H1 (cell line): ENCODE data around the gene ESR1. TPM values are rescaled to one million over a fixed set of nuclear protein-coding genes. Genes with fewer than 3 reads are reported as not detected.

Source experiments
- CTCF ChIA-PET: fragments of 300-600 bp; sonication (Branson Sonifier 250); formaldehyde crosslinking; loops from one replicate; lab custom pipeline; 2021; ENCODE audit not compliant: partially characterized antibody; lab: Charles Lee
- POLR2A ChIA-PET: fragments of 300-600 bp; sonication (Branson Sonifier 250); formaldehyde crosslinking; loops from one replicate; lab custom pipeline; 2021; ENCODE audit warnings: inconsistent platforms; ENCODE audit not compliant: partially characterized antibody; lab: Charles Lee
- DNase-seq, 2 experiments: peaks; one replicate each; pipeline versions ENCODE4 v3.0.0 to v3.0.0-alpha.2; 2010 to 2022; ENCODE audit warnings: low spot score in 2 of 2, low read depth in 1 of 2, mixed read lengths in 1 of 2
- FAIRE-seq: peaks from 2 replicates; lab custom pipeline; 2011; peaks lifted over from hg19 to GRCh38; lab: Jason Lieb, UNC
- H2AFZ ChIP-seq: 2 replicates; pipeline ENCODE4 v1.8.1; 2012; ENCODE audit warnings: low read length, inconsistent platforms
- H2AK5ac ChIP-seq: 2 replicates; pipeline ENCODE4 v1.6.1; 2013; ENCODE audit warnings: low read depth, low read length
- H2BK120ac ChIP-seq: replicated peaks from 2 replicates; pipeline ENCODE3; 2013; ENCODE audit warnings: low read depth, low read length, inconsistent platforms
- H2BK12ac ChIP-seq: 2 replicates; pipeline ENCODE4 v1.6.1; 2013; ENCODE audit warnings: low read depth, low read length
- H2BK15ac ChIP-seq: 2 replicates; pipeline ENCODE4 v1.6.1; 2013; ENCODE audit warnings: low read length
- H2BK20ac ChIP-seq: 2 replicates; pipeline ENCODE4 v1.6.1; 2013; ENCODE audit warnings: low read length
- H2BK5ac ChIP-seq: 2 replicates; pipeline ENCODE4 v1.6.1; 2013; ENCODE audit warnings: low read depth, low read length
- H3K14ac ChIP-seq: 2 replicates; pipeline ENCODE4 v1.6.1; 2013; ENCODE audit warnings: inconsistent platforms; ENCODE audit not compliant: insufficient read length
- H3K18ac ChIP-seq: 2 replicates; pipeline ENCODE4 v1.6.1; 2013; ENCODE audit warnings: low read length; ENCODE audit errors: extremely low read depth
- H3K23ac ChIP-seq: 2 replicates; pipeline ENCODE4 v1.6.1; 2013; ENCODE audit warnings: inconsistent platforms; ENCODE audit not compliant: insufficient read length
- H3K23me2 ChIP-seq: 2 replicates; pipeline ENCODE4 v1.6.1; 2013; ENCODE audit warnings: low read depth, low read length
- H3K27ac ChIP-seq: 2 replicates; pipeline ENCODE4 v1.6.1; 2011; ENCODE audit warnings: low read depth, low read length, inconsistent platforms
- H3K27me3 ChIP-seq, 4 experiments: replicated peaks in 1 of 4; 1 replicate in 1 of 4; 2 replicates in 3 of 4; pipeline versions ENCODE4 v1.6.1 to v1.8.1; 2011 to 2013; ENCODE audit warnings: low read length in 3 of 4, mild to moderate bottlenecking in 3 of 4, inconsistent platforms in 2 of 4, mixed read lengths in 2 of 4, moderate library complexity in 1 of 4; ENCODE audit not compliant: control insufficient read depth in 3 of 4, insufficient read depth in 3 of 4; ENCODE audit errors: extremely low read depth in 1 of 4
- H3K36me3 ChIP-seq, 4 experiments: 2 replicates each; pipeline versions ENCODE4 v1.6.1 to v1.8.1; 2011 to 2013; ENCODE audit warnings: mild to moderate bottlenecking in 4 of 4, low read length in 3 of 4, moderate library complexity in 2 of 4, control low read depth in 1 of 4, inconsistent platforms in 1 of 4; ENCODE audit not compliant: insufficient read depth in 4 of 4, control insufficient read depth in 2 of 4
- H3K4ac ChIP-seq: replicated peaks from 2 replicates; pipeline ENCODE3; 2013; ENCODE audit warnings: low read length, low read depth, mixed read lengths, inconsistent platforms; ENCODE audit not compliant: insufficient read length
- H3K4me1 ChIP-seq, 4 experiments: replicated peaks in 1 of 4; 1 replicate in 1 of 4; 2 replicates in 3 of 4; pipeline versions ENCODE4 v1.6.1 to v1.8.1; 2011 to 2013; ENCODE audit warnings: low read length in 3 of 4, inconsistent platforms in 2 of 4, mixed read lengths in 1 of 4; ENCODE audit not compliant: insufficient read depth in 4 of 4, control insufficient read depth in 3 of 4
- H3K4me2 ChIP-seq, 2 experiments: 2 replicates each; pipeline versions ENCODE4 v1.6.1 to v1.8.1; 2011 to 2013; ENCODE audit warnings: low read depth in 2 of 2, low read length in 2 of 2, control low read depth in 1 of 2, inconsistent platforms in 1 of 2, mild to moderate bottlenecking in 1 of 2; ENCODE audit not compliant: insufficient read depth in 1 of 2
- H3K4me3 ChIP-seq, 4 experiments: fragments of 200-600, 300-600 bp in 1 of 4; sonication (generic), shearing (Covaris generic), sonication (Bioruptor Twin) in 1 of 4; 2 replicates each; pipeline versions ENCODE4 v1.5.1 to v1.8.1; 2011 to 2016; ENCODE audit warnings: low read length in 4 of 4, low read depth in 3 of 4, control low read depth in 2 of 4, inconsistent platforms in 2 of 4, mild to moderate bottlenecking in 2 of 4, mixed read lengths in 1 of 4, moderate library complexity in 1 of 4; ENCODE audit not compliant: insufficient read depth in 2 of 4; ENCODE audit errors: extremely low read depth in 1 of 4
- H3K56ac ChIP-seq: replicated peaks from 2 replicates; pipeline ENCODE3; 2013; ENCODE audit warnings: low read depth, mild to moderate bottlenecking, mixed read lengths, low read length, inconsistent platforms; ENCODE audit not compliant: insufficient read length
- H3K79me1 ChIP-seq: 2 replicates; pipeline ENCODE4 v1.6.1; 2013; ENCODE audit warnings: low read depth, low read length, control low read depth
- H3K79me2 ChIP-seq, 2 experiments: 2 replicates each; pipeline versions ENCODE4 v1.6.1 to v1.8.1; 2012 to 2013; ENCODE audit warnings: low read length in 2 of 2, mild to moderate bottlenecking in 2 of 2, inconsistent platforms in 1 of 2; ENCODE audit not compliant: insufficient read depth in 2 of 2, control insufficient read depth in 1 of 2
- H3K9ac ChIP-seq, 4 experiments: replicated peaks in 1 of 4; 1 replicate in 1 of 4; 2 replicates in 3 of 4; pipeline versions ENCODE4 v1.6.1 to v1.8.1; 2011 to 2013; ENCODE audit warnings: low read depth in 3 of 4, low read length in 3 of 4, control low read depth in 2 of 4, mild to moderate bottlenecking in 2 of 4, moderate library complexity in 2 of 4, inconsistent platforms in 1 of 4; ENCODE audit errors: extremely low read depth in 1 of 4
- H3K9me3 ChIP-seq, 2 experiments: 2 replicates each; pipeline versions ENCODE4 v1.6.1 to v1.8.1; 2012 to 2013; ENCODE audit warnings: mild to moderate bottlenecking in 2 of 2, moderate library complexity in 2 of 2, control low read depth in 1 of 2, inconsistent platforms in 1 of 2, low read depth in 1 of 2, low read length in 1 of 2, mixed read lengths in 1 of 2; ENCODE audit not compliant: insufficient read depth in 2 of 2
- H4K20me1 ChIP-seq, 2 experiments: replicated peaks in 1 of 2; 2 replicates each; pipeline versions ENCODE3 to v1.8.1; 2011 to 2013; ENCODE audit warnings: inconsistent platforms in 2 of 2, low read length in 2 of 2, mild to moderate bottlenecking in 1 of 2; ENCODE audit not compliant: insufficient read depth in 2 of 2, control insufficient read depth in 1 of 2
- H4K5ac ChIP-seq: 2 replicates; pipeline ENCODE4 v1.6.1; 2013; ENCODE audit warnings: low read length, low read depth, mixed read lengths, inconsistent platforms; ENCODE audit not compliant: insufficient read length
- H4K8ac ChIP-seq: 2 replicates; pipeline ENCODE4 v1.8.0; 2013; ENCODE audit warnings: mild to moderate bottlenecking, moderate library complexity, low read length, inconsistent platforms; ENCODE audit not compliant: insufficient read depth; ENCODE audit errors: extremely low read depth
- H4K91ac ChIP-seq: replicated peaks from 2 replicates; pipeline ENCODE3; 2013; ENCODE audit warnings: low read length, mixed read lengths, inconsistent platforms; ENCODE audit not compliant: insufficient read length
- FOSL1 ChIP-seq: IDR thresholded peaks from 2 replicates; pipeline ENCODE4 v1.6.1; 2011; ENCODE audit warnings: mild to moderate bottlenecking, low read depth, low read length, moderate library complexity; ENCODE audit not compliant: insufficient read depth
- PHF8 ChIP-seq: fragments of 200-600 bp; sonication (generic); conservative IDR thresholded peaks from 2 replicates; pipeline ENCODE4 v1.7.1; 2012; ENCODE audit warnings: low read depth, mild to moderate bottlenecking, inconsistent platforms, low read length, moderate library complexity
- POLR2AphosphoS5 ChIP-seq: IDR thresholded peaks from 2 replicates; pipeline ENCODE4 v1.6.1; 2011; ENCODE audit warnings: low read depth, low read length
- SP2 ChIP-seq: IDR thresholded peaks from 2 replicates; pipeline ENCODE4 v1.6.1; 2012; ENCODE audit warnings: mild to moderate bottlenecking, low read length, inconsistent platforms
- WGBS, 2 experiments: shearing (Covaris generic) in 1 of 2; methylation state at CpG; one replicate each; pipeline versions ENCODE4 v1.1.6 to v1.1.7; 2013 to 2015; ENCODE audit warnings: low lambda C conversion rate in 2 of 2, mixed read lengths in 2 of 2, inconsistent platforms in 1 of 2, low coverage in 1 of 2, missing lambda C conversion rate in 1 of 2; ENCODE audit not compliant: insufficient replicate concordance in 2 of 2, insufficient coverage in 1 of 2, insufficient read length in 1 of 2; ENCODE audit errors: extremely low coverage in 1 of 2, missing lambda C conversion rate in 1 of 2; 5-methylcytosine and 5-hydroxymethylcytosine counted together
- polyA plus RNA-seq, 7 experiments: library from polyadenylated mRNA; depleted of rRNA in 3 of 7; stranded (reverse) in 5 of 7; unstranded in 2 of 7; fragments of >200 nt in 5 of 7; fragments of 200-250 nt in 2 of 7; gene quantifications; 1 replicate in 5 of 7; 2 replicates in 1 of 7; 4 replicates in 1 of 7; pipeline versions ENCODE4 v1.2.1 to v1.2.3, GENCODE V29; 2011 to 2013; ENCODE audit warnings: missing spikeins in 2 of 7, mixed read lengths in 2 of 7
- total RNA-seq: library from RNA; stranded (reverse); fragmentation: NEBNext Ultra II Directional; extraction: Animal tissue kit (Norgen Biotek cat#: 25700); gene quantifications from 2 replicates; pipeline ENCODE4 v1.2.1, GENCODE V29; 2021
- TF ChIP-seq, protein P1 (sequence below): IDR thresholded peaks from 2 replicates; pipeline ENCODE4 v1.6.1; 2011; ENCODE audit warnings: low read length, improper control_type of control experiment

The ESR1 gene
- total and polyA plus RNA-seq, 2 of the 8 experiments (the other 6 are each of a cell fraction or from before 2014, with no cell fraction given), result 0.03 to 0.17 TPM

DNA sequence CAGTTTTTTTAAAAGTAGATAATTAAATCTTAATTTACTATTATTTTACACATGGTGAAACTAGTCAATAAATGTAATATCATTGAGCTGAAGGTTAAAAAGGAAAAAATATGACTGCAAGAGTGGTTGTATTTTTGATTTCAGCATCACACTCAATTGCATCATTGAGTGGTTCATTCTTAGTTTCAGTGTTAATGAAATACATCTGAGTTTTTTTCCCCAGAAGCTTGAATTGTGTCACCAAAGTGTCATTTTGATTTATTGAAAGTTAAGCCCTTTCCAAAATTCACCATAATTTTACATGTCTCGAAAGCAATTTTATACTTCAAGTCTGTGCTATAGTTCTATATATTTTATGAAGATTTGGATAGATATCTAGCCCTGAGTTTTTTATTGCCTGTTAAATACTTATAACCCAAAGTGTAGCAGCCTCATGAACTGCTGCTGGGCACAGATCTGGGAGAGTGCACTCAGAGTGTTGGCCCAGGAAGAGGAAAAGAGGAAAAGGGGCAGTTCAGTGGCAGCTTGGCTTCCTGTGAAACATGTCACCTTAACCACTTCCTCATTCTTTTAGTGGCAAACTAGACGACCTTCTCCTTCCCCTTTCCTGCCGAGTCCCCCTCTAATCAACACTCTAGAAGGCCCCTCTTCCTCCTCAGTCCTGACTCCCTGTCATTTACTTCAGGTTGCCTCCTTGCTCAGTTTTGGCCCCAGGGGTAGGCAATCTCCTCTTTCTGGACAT is 140.7 kb downstream of the ESR1 start:
- Histone ChIP-seq H3K4ac (no peak overlapping the region), H3K18ac (no peak overlapping the region), H3K79me2 (no peaks in the 10 kb centered on the region), H3K23ac (no peak overlapping the region), H2BK20ac (no peak overlapping the region), H3K56ac (no peak overlapping the region), H2BK120ac (no peak overlapping the region), H3K4me2 (no peak overlapping the region), H4K8ac (no peak overlapping the region; the same call in 1 of the 2 replicates), H2AFZ (no peak overlapping the region), H3K27ac (no peak overlapping the region), H3K23me2 (no peaks in the 10 kb centered on the region), H3K36me3 (no peaks in the 10 kb centered on the region), H2BK5ac (no peak overlapping the region), H4K20me1 (peaks cover 0 to 2% of the 10 kb centered on the region in 2 experiments), H4K91ac (no peak overlapping the region), H3K14ac (no peak overlapping the region), H2BK15ac (no peak overlapping the region), H3K4me3 (no peak overlapping the region), H3K27me3 (no peaks in the 10 kb centered on the region), H3K9me3 (no peaks in the 10 kb centered on the region), H2AK5ac (no peak overlapping the region), H4K5ac (no peak overlapping the region), H3K4me1 (no peaks in the 10 kb centered on the region), H3K9ac (no peak overlapping the region), H3K79me1 (no peaks in the 10 kb centered on the region; the same call in 1 of the 2 replicates), H2BK12ac (no peak overlapping the region)
- ChIA-PET POLR2A (no interaction called here), CTCF (interaction anchor here (1.3 kb wide), 1 partner anchor 273 kb away, joined by 3 read pairs; no protein-coding TSS in a partner anchor)
- DNase-seq (no peak), FAIRE-seq (no peak)
- 52% methylated on average over 3 of the region's 3 CpGs; no CpG with 5 or more reads in 1 of the 2 experiments for WGBS, 2 experiments
- TF ChIP-seq, protein P1, sequence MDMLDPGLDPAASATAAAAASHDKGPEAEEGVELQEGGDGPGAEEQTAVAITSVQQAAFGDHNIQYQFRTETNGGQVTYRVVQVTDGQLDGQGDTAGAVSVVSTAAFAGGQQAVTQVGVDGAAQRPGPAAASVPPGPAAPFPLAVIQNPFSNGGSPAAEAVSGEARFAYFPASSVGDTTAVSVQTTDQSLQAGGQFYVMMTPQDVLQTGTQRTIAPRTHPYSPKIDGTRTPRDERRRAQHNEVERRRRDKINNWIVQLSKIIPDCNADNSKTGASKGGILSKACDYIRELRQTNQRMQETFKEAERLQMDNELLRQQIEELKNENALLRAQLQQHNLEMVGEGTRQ, result no peak
- no peak for TF ChIP-seq POLR2AphosphoS5
- TF ChIP-seq FOSL1, result no peak
- TF ChIP-seq PHF8, result no peak
- no peak for TF ChIP-seq SP2
